ENCODE measurements around the gene SP140L.

GRCh38 chr2:230317366-230317765 lies 9.6 kb upstream of the SP140L start:
- TF ChIP-seq POLR2A (IDR thresholded peaks at IDR 0.05; ENCODE audit: low read depth, low read length) (no peak), PAX5 (IDR thresholded peaks at IDR 0.05; ENCODE audit: insufficient read depth, low read length, severe bottlenecking) (no peak), POLR2AphosphoS5 (IDR thresholded peaks at IDR 0.05; ENCODE audit: low read depth, low read length) (no peak)
